Right renal pelvis (tissue), 4 donors: ENCODE data around the gene CAPN12. TPM values are rescaled to one million over a fixed set of nuclear protein-coding genes. Genes with fewer than 3 reads are reported as not detected.
"Not testable (repeated sequence)": the region's sequence is repeated elsewhere in the genome, so short reads cannot be mapped to it uniquely, and the experiment has no call there.

ENCODE experiments used
- DNase-seq, 4 donors: peaks; one replicate each; pipeline ENCODE4 v3.0.0-alpha.2; 2013; ENCODE audit warnings: low read depth in 4 of 4, low spot score in 3 of 4, missing footprints in 1 of 4
- polyA plus RNA-seq, 4 donors: library from polyadenylated mRNA; unstranded; fragments of 120-200 nt; gene quantifications; one replicate each; pipeline ENCODE4 v1.2.1, GENCODE V29; 2013; ENCODE audit not compliant: insufficient read length in 4 of 4

CAPN12 gene
- 1 to 10 TPM; 3.3 to 7.6 (median 6.2) TPM for polyA plus RNA-seq

- no peak for DNase-seq
These were observed at the start of gene CAPN12 for GRCh38 chr19:38744298-38744681. Gene CAPN12 (minus strand): TSS chr19:38744474. CDS start chr19:38744165, 309 bp downstream.

- DNase-seq = no peak
These were observed 49.4 kb upstream of the CAPN12 start for GRCh38 chr19:38793671-38794070.

DNA sequence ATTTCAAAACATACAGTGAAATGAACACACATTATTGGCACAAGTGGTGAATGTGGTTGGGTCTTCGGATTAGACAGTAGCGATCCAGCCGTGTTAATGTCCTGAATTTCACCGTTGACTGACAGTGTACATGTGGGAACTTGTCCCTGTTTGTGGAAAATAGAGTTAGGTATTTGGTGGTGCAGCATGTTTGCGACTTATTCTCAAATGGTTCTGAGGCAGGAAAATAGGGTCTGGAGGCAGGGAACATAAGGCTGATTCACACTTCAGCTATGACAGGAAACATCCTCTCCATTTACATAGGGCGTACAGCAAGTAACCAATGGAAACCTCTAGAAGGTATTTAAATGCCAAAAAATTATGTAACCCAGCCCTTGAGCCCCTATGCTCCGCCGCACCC lies 48.9 kb upstream of the CAPN12 start:
- DNase-seq = no peak

GRCh38 chr19:38792250-38793111 lies 48.2 kb upstream of the CAPN12 start:
- no peak for DNase-seq

DNA sequence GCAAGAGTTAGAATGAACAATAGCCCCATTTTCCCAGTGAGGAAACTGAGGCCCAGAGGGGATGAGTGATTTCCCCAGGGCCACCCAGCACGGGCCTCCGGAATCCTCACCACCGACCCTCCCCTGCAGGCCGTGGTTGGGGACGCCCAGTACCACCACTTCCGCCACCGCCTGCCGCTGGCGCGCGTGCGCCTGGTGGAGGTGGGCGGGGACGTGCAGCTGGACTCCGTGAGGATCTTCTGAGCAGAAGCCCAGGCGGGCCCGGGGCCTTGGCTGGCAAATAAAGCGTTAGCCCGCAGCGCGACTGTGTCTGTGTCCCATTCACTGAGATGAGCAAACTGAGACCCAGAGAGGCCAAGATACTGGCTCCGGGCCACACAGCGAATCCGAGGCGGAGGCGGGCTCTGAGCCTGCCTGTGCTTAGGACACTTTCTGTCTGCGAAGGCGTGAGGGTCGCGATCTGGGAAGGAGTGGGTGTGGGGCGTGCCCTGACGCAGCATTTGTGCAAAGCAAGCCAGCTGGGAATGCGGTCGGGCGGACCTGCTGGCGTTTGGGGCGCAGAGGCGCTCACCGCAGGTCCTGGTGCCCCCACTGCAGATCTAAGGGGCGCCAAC lies 47.3 kb upstream of the CAPN12 start:
- not testable (repeated sequence) for DNase-seq

GRCh38 chr19:38790507-38791403 lies 46.5 kb upstream of the CAPN12 start:
- not testable (repeated sequence) for DNase-seq

DNA sequence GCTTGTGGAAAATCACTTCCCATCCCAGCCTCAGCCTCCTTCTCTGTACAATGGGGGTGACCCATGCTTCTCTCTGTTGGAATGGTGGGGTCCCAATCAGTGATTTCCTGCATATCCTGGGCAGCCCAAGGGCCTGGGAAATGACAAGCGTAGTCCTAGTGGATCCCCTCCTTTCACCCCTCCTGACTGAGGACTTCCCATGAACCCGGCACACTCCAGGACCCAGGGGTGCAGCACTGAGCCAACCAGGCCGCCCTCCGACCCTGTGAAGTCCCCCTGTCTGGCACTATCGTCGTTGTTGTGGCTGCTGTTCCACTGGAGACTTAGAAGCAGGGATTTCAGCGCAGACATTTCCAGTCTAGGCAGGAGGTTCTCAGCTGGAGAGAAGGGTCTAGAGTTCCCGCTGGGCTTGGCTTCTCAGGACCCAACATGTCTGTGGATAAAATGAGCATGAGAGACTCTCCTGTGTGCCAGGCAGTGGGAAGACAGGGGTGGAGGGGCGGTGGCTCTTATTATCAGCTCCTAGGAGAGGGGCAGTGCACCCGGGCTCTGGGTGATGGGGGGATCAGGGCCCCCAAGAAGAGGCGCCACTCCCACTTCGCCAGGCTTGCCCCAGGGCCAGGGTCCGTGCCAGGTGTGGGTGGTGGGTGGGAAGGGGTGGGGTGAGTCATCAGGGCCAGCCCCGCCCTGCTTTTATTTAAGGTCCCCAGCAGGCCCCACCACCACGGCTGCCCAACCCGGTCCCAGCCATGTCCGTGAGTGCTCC lies 44.4 kb upstream of the CAPN12 start, which contains the start of gene LGALS7B:
LGALS7B (plus strand) TSS at position 723 of the 766 bp plus-strand sequence; CDS start at position 750, 27 bp downstream.
- no peak for DNase-seq

DNA sequence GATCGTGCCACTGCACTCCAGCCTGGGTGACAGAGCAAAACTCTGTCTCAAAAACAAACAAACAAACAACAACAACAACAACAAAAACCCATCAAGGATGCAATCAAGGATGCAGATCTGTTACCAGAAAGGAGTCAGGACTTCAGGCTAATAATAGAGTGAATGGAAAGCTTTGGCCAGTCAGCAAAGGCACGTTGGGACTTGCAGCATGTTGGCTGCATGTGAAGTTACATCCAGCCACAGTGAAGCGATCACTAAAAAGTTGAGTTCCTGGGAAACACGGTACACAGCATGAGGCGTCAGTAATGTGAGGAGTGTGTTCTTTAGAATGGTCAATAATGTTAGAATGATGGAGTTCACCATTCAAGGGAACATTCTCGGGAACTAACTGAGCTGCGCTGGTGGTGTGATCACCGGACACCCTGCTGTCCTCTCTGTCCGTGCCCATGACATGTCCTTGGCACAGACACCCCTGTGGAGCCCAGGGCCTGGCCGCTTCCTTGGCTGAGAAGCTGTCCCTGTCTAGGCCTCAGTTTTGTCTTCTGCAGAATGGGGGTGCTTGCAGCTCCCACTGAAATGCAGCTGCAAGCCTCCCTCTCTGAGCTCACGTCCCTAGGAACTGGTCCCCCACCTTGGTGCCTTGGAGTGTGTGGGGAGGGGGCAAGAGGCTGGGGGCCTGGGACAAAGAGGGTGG lies 42.4 kb upstream of the CAPN12 start:
- no peak for DNase-seq

DNA sequence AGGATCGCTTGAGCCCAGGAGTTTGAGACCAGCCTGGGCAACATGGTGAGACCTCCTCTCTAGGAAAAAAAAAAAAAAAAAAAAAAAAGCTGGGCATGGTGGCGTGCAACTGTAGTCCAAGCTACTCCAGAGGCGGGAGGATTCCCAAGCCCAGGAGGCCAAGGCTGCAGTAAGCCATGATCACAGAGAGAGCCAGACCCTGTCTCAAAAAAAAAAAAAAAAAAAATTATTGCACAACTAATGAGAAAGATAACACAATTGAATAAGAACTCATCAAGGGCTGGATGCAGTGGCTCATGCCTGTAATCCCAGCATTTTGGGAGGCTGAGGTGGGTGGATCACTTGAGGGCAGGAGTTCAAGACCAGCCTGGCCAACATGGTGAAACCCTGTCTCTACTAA lies 41.8 kb upstream of the CAPN12 start:
- DNase-seq = not testable (repeated sequence)

DNA sequence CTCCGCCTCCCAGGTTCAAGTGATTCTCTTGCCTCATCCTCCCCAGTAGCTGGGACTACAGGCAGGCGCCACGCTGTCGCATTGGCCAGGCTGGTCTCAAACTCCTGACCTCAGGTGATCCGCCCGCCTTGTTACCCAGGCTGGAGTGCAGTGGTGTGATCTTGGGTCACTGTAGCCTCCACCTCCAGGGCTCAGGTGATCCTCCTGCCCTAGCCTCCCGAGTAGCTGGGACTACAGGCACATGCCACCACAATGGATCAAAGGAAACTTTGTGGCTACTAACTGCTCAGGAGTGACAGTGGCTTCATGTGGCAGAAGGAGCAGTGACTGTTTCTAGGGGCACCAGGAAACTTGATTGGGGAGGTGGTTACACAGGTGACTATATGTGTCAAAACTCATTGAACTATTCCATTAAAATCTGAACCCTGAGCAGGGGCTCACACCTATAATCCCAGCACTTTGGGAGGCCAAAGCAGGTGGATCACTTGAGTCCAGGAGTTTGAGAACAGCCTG lies 41.0 kb upstream of the CAPN12 start:
- DNase-seq = no peak

DNA sequence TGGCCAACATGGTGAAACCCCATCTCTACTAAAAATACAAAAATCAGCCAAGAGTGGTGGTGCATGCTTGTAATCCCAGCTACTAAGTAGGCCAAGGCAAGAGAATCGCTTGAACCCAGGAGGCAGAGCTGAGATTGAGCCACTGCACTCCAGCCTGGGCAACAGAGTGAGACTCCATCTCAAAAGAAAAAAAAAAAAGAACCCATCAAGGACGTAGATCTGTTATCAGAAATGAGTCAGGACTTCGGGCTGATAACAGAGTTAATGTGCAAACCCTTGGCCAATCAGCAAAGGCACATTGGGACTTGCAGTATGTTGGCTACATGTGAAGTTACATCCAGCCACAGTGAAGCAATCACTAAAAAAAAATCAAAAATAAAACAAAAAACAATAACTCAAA lies 40.0 kb upstream of the CAPN12 start:
- no peak for DNase-seq

DNA sequence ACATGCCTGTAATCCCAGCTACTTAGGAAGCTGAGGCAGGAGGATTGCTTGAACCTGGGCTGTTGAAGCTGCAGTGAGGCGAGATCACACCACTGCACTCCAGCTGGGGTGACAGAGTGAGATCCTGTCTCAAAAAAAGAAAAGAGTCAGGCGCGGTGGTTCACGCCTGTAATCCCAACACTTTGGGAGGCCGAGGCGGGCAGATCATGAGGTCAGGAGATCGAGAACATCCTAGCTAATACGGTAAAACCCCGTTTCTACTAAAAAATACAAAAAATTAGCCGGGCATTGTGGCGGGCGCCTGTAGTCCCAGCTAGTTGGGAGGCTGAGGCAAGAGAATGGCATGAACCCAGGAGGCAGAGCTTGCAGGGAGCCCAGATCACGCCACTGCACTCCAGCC lies 37.9 kb upstream of the CAPN12 start:
- not testable (repeated sequence) for DNase-seq

- DNase-seq = no peak
These were observed 36.8 kb upstream of the CAPN12 start for GRCh38 chr19:38781058-38781457.

GRCh38 chr19:38780443-38780842 lies 36.2 kb upstream of the CAPN12 start:
- no peak for DNase-seq

- no peak for DNase-seq
These were observed 34.5 kb upstream of the CAPN12 start for GRCh38 chr19:38778733-38779132.

DNA sequence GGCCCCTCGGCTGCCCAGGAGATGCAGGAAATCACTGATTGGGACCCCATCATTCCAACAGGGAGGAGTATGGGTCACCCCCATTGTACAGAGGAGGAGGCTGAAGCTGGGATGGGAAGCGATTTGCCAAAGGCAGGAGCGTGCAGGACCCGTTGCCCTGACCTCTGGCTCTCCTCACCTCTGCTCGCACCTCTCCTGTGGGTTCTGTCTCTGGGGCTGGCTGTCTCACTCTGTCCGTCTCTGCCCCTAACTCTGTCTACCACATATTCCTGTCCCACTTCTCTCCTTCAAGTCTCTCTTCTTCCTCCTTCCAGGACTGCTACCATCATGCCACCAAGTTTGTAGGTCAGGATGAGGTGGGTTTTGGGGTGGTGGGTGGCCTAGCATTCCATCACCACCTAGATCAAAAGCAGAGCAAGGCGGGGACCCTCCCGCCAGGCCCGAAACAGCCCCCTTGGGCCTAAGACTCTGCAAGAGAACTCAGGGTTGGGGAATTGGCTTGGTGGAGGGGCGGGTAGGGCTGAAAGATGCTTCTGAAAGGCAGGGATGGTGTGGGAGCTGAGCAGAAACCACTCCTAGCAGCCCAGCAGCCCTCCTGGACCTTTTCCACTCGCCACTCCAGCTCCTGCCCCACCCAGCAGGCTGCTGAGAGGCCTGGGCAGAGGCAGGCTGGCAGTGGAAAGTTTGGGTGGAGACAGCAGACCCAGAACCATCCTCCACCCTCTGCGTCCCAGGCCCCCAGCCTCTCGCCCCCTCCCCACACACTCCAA lies 30.1 kb upstream of the CAPN12 start:
- DNase-seq = no peak

DNA sequence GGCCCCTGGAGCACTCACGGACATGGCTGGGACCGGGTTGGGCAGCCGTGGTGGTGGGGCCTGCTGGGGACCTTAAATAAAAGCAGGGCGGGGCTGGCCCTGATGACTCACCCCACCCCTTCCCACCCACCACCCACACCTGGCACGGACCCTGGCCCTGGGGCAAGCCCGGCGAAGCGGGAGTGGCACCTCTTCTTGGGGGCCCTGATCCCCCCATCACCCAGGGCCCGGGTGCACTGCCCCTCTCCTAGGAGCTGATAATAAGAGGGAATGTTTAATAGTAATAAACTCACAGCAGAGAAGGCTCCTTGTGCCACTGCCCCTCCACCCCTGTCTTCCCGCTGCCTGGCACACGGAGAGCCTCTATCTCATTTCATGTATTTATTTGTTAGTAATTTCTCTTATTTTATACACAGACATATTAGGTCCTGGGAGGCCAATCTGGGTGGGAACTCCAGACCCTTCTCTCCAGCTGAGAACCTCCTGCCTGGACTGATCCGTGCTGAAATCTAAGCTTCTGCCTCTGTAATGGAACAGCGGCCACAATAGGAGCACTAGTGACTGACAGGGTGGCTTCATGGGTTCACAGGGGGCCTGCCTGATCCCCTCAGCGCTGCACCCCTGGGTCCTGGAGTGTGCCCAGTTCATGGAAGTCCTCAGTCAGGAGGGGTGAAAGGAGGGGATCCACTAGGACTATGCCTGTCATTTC lies 29.3 kb upstream of the CAPN12 start, which contains the start of gene LGALS7:
LGALS7 (minus strand) TSS at position 49 of the 709 bp plus-strand sequence; CDS start at position 24, 25 bp downstream.
- DNase-seq = no peak

DNA sequence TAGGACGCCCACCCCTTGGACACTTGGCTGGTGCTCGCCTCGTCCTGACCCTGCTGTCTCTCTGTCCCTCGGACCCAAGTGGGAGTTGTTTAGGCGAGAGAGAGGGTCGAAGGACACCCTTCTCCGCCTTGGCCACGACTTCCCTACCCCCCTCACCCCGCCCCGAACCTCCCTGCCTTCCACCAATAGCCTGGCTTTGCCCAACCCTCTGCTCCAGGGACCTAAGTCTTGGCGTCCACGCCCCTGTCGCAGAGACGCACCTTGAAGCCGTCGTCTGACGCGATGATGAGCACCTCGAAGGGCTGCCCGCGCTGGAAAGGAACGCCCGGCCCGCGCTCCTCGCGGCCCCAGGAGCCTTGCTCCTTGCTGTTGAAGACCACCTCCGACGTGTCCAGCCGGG lies 27.3 kb upstream of the CAPN12 start:
- not testable (repeated sequence) for DNase-seq
